ENCODE data around the gene CEACAM19. TPM values are rescaled to one million over a fixed set of nuclear protein-coding genes. Genes with fewer than 3 reads are reported as not detected.

CEACAM19 gene
- total and polyA plus RNA-seq, 2 of the 8 experiments (the other 6 are each of a cell fraction or from before 2014, with no cell fraction given), result 3.1 to 3.4 TPM

- no peak for TF ChIP-seq CHD7 (IDR thresholded peaks at IDR 0.05; ENCODE audit: insufficient replicate concordance, low read length)
- no peak for TF ChIP-seq GTF2F1 (IDR thresholded peaks at IDR 0.05; ENCODE audit: borderline replicate concordance, low read depth, low read length)
- no peak for TF ChIP-seq CEBPB (IDR thresholded peaks at IDR 0.05; ENCODE audit: low read depth, low read length)
- no peak for TF ChIP-seq MAFK (IDR thresholded peaks at IDR 0.05; ENCODE audit: low read depth, low read length)
- no peak for TF ChIP-seq BACH1 (IDR thresholded peaks at IDR 0.05; ENCODE audit: low read length)
- TF ChIP-seq SP1 (IDR thresholded peaks at IDR 0.05; ENCODE audit: low read depth, low read length), result no peak
Measured at GRCh38 chr19:44723299-44723951, 52.1 kb downstream of the CEACAM19 start (continued).
